ENCODE measurements around the gene MRPL37.

Gene MRPL37

GRCh38 chr1:54172614-54173599, 27.1 kb upstream of the MRPL37 start:
- H3K9me3 ChIP-seq (ENCODE audit: control insufficient read depth in 2 of 2, low read length in 2 of 2), result no peaks in the 10 kb centered on the region
- no peak overlapping the region for H3K4me3 ChIP-seq (ENCODE audit: low read length in 2 of 2)
- peaks cover 3% of the 10 kb centered on the region for H3K4me1 ChIP-seq (ENCODE audit: control insufficient read depth, insufficient read depth, low read length)
- H3K27me3 ChIP-seq (ENCODE audit: control insufficient read depth in 1 of 2, insufficient read depth in 2 of 2, low read length in 2 of 2), result no peaks in the 10 kb centered on the region
- H3K36me3 ChIP-seq (ENCODE audit: control insufficient read depth in 2 of 2, insufficient read depth in 2 of 2, low read length in 2 of 2), result peaks cover 0 to 4% of the 10 kb centered on the region in 2 donors
- no peak overlapping the region for H3K27ac ChIP-seq (ENCODE audit: low read length)
- H3K9ac ChIP-seq (ENCODE audit: low read length in 2 of 2), result no peak overlapping the region

GRCh38 chr1:54173681-54174080, 26.3 kb upstream of the MRPL37 start:
- H3K9ac ChIP-seq (ENCODE audit: low read length in 2 of 2), result no peak overlapping the region
- H3K27ac ChIP-seq (ENCODE audit: low read length), result no peak overlapping the region

GRCh38 chr1:54174106-54174505, 25.9 kb upstream of the MRPL37 start:
- H3K9ac ChIP-seq (ENCODE audit: low read length in 2 of 2), result no peak overlapping the region
- no peaks in the 10 kb centered on the region for H3K9me3 ChIP-seq (ENCODE audit: control insufficient read depth in 2 of 2, low read length in 2 of 2)
- H3K27ac ChIP-seq (ENCODE audit: low read length), result no peak overlapping the region
- H3K4me3 ChIP-seq (ENCODE audit: low read length in 2 of 2), result no peak overlapping the region
- peaks cover 3% of the 10 kb centered on the region for H3K4me1 ChIP-seq (ENCODE audit: control insufficient read depth, insufficient read depth, low read length)
- H3K27me3 ChIP-seq (ENCODE audit: control insufficient read depth in 1 of 2, insufficient read depth in 2 of 2, low read length in 2 of 2), result no peaks in the 10 kb centered on the region
- H3K36me3 ChIP-seq (ENCODE audit: control insufficient read depth in 2 of 2, insufficient read depth in 2 of 2, low read length in 2 of 2), result peaks cover 0 to 10% of the 10 kb centered on the region in 2 donors

More at GRCh38 chr1:54173681-54174080, 26.3 kb upstream of the MRPL37 start:
- H3K9me3 ChIP-seq (ENCODE audit: control insufficient read depth in 2 of 2, low read length in 2 of 2), result no peaks in the 10 kb centered on the region
- no peak overlapping the region for H3K4me3 ChIP-seq (ENCODE audit: low read length in 2 of 2)
- peaks cover 3% of the 10 kb centered on the region for H3K4me1 ChIP-seq (ENCODE audit: control insufficient read depth, insufficient read depth, low read length)
- peaks cover 0 to 7% of the 10 kb centered on the region in 2 donors for H3K36me3 ChIP-seq (ENCODE audit: control insufficient read depth in 2 of 2, insufficient read depth in 2 of 2, low read length in 2 of 2)
- no peaks in the 10 kb centered on the region for H3K27me3 ChIP-seq (ENCODE audit: control insufficient read depth in 1 of 2, insufficient read depth in 2 of 2, low read length in 2 of 2)

- Histone ChIP-seq H3K9ac (ENCODE audit: low read length in 2 of 2) (no peak overlapping the region), H3K9me3 (ENCODE audit: control insufficient read depth in 2 of 2, low read length in 2 of 2) (no peaks in the 10 kb centered on the region), H3K4me3 (ENCODE audit: low read length in 2 of 2) (no peak overlapping the region), H3K36me3 (ENCODE audit: control insufficient read depth in 2 of 2, insufficient read depth in 2 of 2, low read length in 2 of 2) (peaks cover 0 to 16% of the 10 kb centered on the region in 2 donors), H3K27ac (ENCODE audit: low read length) (no peak overlapping the region), H3K4me1 (ENCODE audit: control insufficient read depth, insufficient read depth, low read length) (peaks cover 5% of the 10 kb centered on the region), H3K27me3 (ENCODE audit: control insufficient read depth in 1 of 2, insufficient read depth in 2 of 2, low read length in 2 of 2) (no peaks in the 10 kb centered on the region)
Measured at GRCh38 chr1:54176621-54177327, 23.2 kb upstream of the MRPL37 start.

- Histone ChIP-seq H3K9me3 (ENCODE audit: control insufficient read depth in 2 of 2, low read length in 2 of 2) (no peaks in the 10 kb centered on the region), H3K36me3 (ENCODE audit: control insufficient read depth in 2 of 2, insufficient read depth in 2 of 2, low read length in 2 of 2) (peaks cover 0 to 19% of the 10 kb centered on the region in 2 donors), H3K9ac (ENCODE audit: low read length in 2 of 2) (no peak overlapping the region), H3K27ac (ENCODE audit: low read length) (no peak overlapping the region), H3K27me3 (ENCODE audit: control insufficient read depth in 1 of 2, insufficient read depth in 2 of 2, low read length in 2 of 2) (no peaks in the 10 kb centered on the region), H3K4me3 (ENCODE audit: low read length in 2 of 2) (no peak overlapping the region), H3K4me1 (ENCODE audit: control insufficient read depth, insufficient read depth, low read length) (peaks cover 5% of the 10 kb centered on the region)
Measured at GRCh38 chr1:54177726-54178125, 22.2 kb upstream of the MRPL37 start.

GRCh38 chr1:54178296-54179070, 21.5 kb upstream of the MRPL37 start:
- H3K27me3 ChIP-seq (ENCODE audit: control insufficient read depth in 1 of 2, insufficient read depth in 2 of 2, low read length in 2 of 2), result no peaks in the 10 kb centered on the region
- peaks cover 2% of the 10 kb centered on the region for H3K4me1 ChIP-seq (ENCODE audit: control insufficient read depth, insufficient read depth, low read length)
- no peak overlapping the region for H3K27ac ChIP-seq (ENCODE audit: low read length)
- H3K9me3 ChIP-seq (ENCODE audit: control insufficient read depth in 2 of 2, low read length in 2 of 2), result no peaks in the 10 kb centered on the region
- H3K9ac ChIP-seq (ENCODE audit: low read length in 2 of 2), result no peak overlapping the region
- no peak overlapping the region for H3K4me3 ChIP-seq (ENCODE audit: low read length in 2 of 2)
- H3K36me3 ChIP-seq (ENCODE audit: control insufficient read depth in 2 of 2, insufficient read depth in 2 of 2, low read length in 2 of 2), result peaks cover 0 to 19% of the 10 kb centered on the region in 2 donors

- Histone ChIP-seq H3K9ac (ENCODE audit: low read length in 2 of 2) (no peak overlapping the region), H3K4me3 (ENCODE audit: low read length in 2 of 2) (no peak overlapping the region), H3K4me1 (ENCODE audit: control insufficient read depth, insufficient read depth, low read length) (peaks cover 2% of the 10 kb centered on the region), H3K9me3 (ENCODE audit: control insufficient read depth in 2 of 2, low read length in 2 of 2) (no peaks in the 10 kb centered on the region), H3K27ac (ENCODE audit: low read length) (no peak overlapping the region), H3K36me3 (ENCODE audit: control insufficient read depth in 2 of 2, insufficient read depth in 2 of 2, low read length in 2 of 2) (peaks cover 0 to 17% of the 10 kb centered on the region in 2 donors), H3K27me3 (ENCODE audit: control insufficient read depth in 1 of 2, insufficient read depth in 2 of 2, low read length in 2 of 2) (no peaks in the 10 kb centered on the region)
Measured at GRCh38 chr1:54180701-54181360, 19.1 kb upstream of the MRPL37 start.

- Histone ChIP-seq H3K9ac (ENCODE audit: low read length in 2 of 2) (no peak overlapping the region), H3K36me3 (ENCODE audit: control insufficient read depth in 2 of 2, insufficient read depth in 2 of 2, low read length in 2 of 2) (peaks cover 3 to 22% of the 10 kb centered on the region in 2 donors), H3K4me3 (ENCODE audit: low read length in 2 of 2) (no peak overlapping the region), H3K4me1 (ENCODE audit: control insufficient read depth, insufficient read depth, low read length) (peaks cover 2% of the 10 kb centered on the region), H3K9me3 (ENCODE audit: control insufficient read depth in 2 of 2, low read length in 2 of 2) (no peaks in the 10 kb centered on the region), H3K27me3 (ENCODE audit: control insufficient read depth in 1 of 2, insufficient read depth in 2 of 2, low read length in 2 of 2) (no peaks in the 10 kb centered on the region), H3K27ac (ENCODE audit: low read length) (no peak overlapping the region)
Measured at GRCh38 chr1:54186056-54186455, 13.9 kb upstream of the MRPL37 start.

- Histone ChIP-seq H3K4me1 (ENCODE audit: control insufficient read depth, insufficient read depth, low read length) (no peaks in the 10 kb centered on the region), H3K27ac (ENCODE audit: low read length) (no peak overlapping the region), H3K9ac (ENCODE audit: low read length in 2 of 2) (no peak overlapping the region), H3K36me3 (ENCODE audit: control insufficient read depth in 2 of 2, insufficient read depth in 2 of 2, low read length in 2 of 2) (peaks cover 6 to 22% of the 10 kb centered on the region in 2 donors), H3K4me3 (ENCODE audit: low read length in 2 of 2) (no peak overlapping the region), H3K9me3 (ENCODE audit: control insufficient read depth in 2 of 2, low read length in 2 of 2) (no peaks in the 10 kb centered on the region), H3K27me3 (ENCODE audit: control insufficient read depth in 1 of 2, insufficient read depth in 2 of 2, low read length in 2 of 2) (no peaks in the 10 kb centered on the region)
Measured at GRCh38 chr1:54188291-54188690, 11.7 kb upstream of the MRPL37 start.

- Histone ChIP-seq H3K27ac (ENCODE audit: low read length) (no peak overlapping the region), H3K9ac (ENCODE audit: low read length in 2 of 2) (no peak overlapping the region), H3K4me1 (ENCODE audit: control insufficient read depth, insufficient read depth, low read length) (no peaks in the 10 kb centered on the region), H3K4me3 (ENCODE audit: low read length in 2 of 2) (no peak overlapping the region), H3K27me3 (ENCODE audit: control insufficient read depth in 1 of 2, insufficient read depth in 2 of 2, low read length in 2 of 2) (no peaks in the 10 kb centered on the region), H3K9me3 (ENCODE audit: control insufficient read depth in 2 of 2, low read length in 2 of 2) (no peaks in the 10 kb centered on the region), H3K36me3 (ENCODE audit: control insufficient read depth in 2 of 2, insufficient read depth in 2 of 2, low read length in 2 of 2) (peaks cover 7 to 35% of the 10 kb centered on the region in 2 donors)
Measured at GRCh38 chr1:54190526-54190925, 9.4 kb upstream of the MRPL37 start.

Data from stomach smooth muscle (tissue), 2 donors.